ENCODE results near the gene CALB2.
"Not testable (repeated sequence)": the region's sequence is repeated elsewhere in the genome, so short reads cannot be mapped to it uniquely, and the experiment has no call there.

The CALB2 gene, protein sequence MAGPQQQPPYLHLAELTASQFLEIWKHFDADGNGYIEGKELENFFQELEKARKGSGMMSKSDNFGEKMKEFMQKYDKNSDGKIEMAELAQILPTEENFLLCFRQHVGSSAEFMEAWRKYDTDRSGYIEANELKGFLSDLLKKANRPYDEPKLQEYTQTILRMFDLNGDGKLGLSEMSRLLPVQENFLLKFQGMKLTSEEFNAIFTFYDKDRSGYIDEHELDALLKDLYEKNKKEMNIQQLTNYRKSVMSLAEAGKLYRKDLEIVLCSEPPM

DNA sequence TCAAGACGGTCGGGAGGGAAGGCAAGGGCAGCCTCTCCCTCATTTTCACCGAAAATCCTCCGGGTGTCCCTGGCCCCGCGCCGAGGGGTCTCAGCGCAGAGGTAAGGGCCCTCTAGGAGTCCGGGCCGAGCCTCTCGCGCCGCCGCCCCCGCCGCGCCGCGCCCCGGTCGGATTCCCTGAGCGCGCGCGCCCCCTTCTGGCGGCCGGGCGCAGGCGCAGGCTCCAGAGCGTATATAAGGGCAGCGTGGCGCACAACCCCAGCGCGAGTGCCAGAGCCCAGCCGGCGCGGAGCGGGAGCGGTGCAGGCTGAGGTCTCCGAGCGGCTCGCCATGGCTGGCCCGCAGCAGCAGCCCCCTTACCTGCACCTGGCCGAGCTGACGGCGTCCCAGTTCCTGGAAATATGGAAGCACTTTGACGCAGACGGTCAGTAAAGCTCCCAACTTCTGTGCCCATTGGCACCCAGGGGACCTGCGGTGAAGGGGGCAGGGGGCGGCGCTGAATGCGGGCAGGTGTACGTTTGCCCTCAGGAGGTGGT is at the start of gene CALB2:
CALB2 (plus strand) TSS at position 260 of the 535 bp plus-strand sequence; CDS start at position 330, 70 bp downstream.
- peak; percentile 51 for DNase-seq (ENCODE audit: low read depth)
- H3K4me3 ChIP-seq (ENCODE audit: low read length): peak within 1 kb of the TSS; percentile 22
- TF ChIP-seq, protein P1, sequence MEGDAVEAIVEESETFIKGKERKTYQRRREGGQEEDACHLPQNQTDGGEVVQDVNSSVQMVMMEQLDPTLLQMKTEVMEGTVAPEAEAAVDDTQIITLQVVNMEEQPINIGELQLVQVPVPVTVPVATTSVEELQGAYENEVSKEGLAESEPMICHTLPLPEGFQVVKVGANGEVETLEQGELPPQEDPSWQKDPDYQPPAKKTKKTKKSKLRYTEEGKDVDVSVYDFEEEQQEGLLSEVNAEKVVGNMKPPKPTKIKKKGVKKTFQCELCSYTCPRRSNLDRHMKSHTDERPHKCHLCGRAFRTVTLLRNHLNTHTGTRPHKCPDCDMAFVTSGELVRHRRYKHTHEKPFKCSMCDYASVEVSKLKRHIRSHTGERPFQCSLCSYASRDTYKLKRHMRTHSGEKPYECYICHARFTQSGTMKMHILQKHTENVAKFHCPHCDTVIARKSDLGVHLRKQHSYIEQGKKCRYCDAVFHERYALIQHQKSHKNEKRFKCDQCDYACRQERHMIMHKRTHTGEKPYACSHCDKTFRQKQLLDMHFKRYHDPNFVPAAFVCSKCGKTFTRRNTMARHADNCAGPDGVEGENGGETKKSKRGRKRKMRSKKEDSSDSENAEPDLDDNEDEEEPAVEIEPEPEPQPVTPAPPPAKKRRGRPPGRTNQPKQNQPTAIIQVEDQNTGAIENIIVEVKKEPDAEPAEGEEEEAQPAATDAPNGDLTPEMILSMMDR (IDR thresholded peaks at IDR 0.05; ENCODE audit: insufficient read depth, low read depth, low read length, missing control alignments): peak; percentile 43

DNA sequence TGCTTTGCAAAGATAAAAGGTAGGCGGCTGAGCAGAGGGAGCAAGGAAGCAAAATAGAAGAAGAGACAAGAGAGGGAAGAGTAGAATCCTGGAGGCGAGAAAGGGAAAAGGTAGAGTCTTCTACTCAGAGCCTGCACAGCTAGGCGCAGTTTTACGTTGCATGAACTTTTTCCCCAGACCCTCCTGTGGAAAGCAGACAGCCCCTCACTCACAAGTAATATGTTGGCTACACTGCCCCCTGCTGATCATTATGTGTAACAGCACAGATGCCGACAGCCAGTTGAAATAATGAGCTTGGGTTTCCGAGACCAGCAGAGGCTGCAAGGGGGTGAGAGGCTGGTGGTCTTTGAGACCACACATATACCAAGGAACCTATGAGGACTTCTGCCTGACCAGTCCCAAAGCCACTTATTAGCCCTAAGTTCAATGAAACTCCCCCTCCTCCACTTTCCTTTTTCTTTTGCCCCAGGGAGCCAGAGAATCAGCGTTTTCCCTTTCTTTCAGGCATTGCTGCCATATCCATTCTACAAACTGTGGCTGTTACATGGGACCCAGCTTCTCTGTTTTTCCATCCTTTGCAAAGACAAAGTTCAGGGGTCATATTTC is 46.9 kb upstream of the CALB2 start:
- peak; percentile 18 for DNase-seq (ENCODE audit: low read depth)
- TF ChIP-seq, protein P1 (IDR thresholded peaks at IDR 0.05; ENCODE audit: insufficient read depth, low read depth, low read length, missing control alignments): peak; percentile 81
- H3K4me3 ChIP-seq (ENCODE audit: low read length): no peak overlapping the region

DNA sequence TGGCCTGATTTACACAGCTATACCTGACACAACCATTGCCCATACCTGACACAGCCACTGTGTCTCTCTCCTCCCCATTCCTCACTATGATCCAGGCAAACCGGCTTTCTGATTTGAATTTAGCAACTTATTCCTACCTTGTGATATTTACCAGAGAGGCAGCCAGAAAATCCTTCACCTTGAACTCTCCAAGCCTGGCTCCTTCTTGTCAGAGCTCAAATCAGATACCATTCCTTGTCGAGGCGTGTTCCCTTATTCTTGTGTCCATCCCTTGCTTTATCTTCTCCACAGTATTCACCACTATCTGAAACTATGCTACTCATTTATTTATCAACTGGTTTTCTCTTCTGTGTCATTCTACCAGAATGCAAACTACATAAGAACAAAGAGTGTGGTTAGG is 44.9 kb upstream of the CALB2 start:
- DNase-seq (ENCODE audit: low read depth); H3K4me3 ChIP-seq (ENCODE audit: low read length): not testable (repeated sequence)

DNA sequence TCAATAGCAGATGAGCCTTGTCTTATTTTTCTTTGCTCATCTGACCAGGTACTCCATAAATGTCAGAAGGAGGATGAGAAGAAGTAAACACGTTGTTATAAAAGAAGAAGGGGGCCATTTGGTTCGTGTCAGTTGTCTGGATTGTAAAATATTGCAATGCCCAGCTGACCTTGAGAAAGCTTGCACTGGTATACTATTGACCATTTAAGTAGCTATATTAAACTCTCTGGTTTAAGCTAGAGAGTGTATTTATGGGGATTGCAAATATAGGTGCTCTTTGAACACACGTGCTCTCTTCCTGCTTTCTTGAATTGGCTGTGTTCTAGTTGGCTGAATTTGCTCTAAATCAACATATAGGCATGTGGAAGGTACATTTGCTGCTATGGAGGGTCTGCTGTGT is 43.3 kb upstream of the CALB2 start:
- no peak overlapping the region for H3K4me3 ChIP-seq (ENCODE audit: low read length)
- DNase-seq (ENCODE audit: low read depth): no peak
- TF ChIP-seq, protein P1 (IDR thresholded peaks at IDR 0.05; ENCODE audit: insufficient read depth, low read depth, low read length, missing control alignments): no peak

DNA sequence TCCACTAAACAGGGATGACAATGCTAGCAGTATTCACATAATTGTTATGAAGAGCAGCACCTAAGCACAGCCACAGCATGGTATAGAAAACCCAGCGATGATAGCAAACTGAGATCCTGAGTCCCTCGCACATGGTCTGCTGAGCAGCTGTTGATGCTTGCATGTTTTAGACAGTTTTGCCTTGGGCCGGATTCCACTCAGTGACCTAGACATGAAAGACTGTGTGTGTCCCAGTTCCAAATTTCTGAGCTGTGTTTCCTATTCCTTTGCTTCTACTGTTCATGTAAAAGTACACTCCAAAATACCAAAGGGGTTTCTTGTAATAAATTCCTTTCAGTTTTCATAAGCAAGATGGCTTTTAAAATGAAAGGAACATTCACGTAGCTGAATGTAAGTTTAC is 38.5 kb upstream of the CALB2 start:
- no peak for DNase-seq (ENCODE audit: low read depth)
- no peak overlapping the region for H3K4me3 ChIP-seq (ENCODE audit: low read length)
- TF ChIP-seq, protein P1 (IDR thresholded peaks at IDR 0.05; ENCODE audit: insufficient read depth, low read depth, low read length, missing control alignments): no peak

DNA sequence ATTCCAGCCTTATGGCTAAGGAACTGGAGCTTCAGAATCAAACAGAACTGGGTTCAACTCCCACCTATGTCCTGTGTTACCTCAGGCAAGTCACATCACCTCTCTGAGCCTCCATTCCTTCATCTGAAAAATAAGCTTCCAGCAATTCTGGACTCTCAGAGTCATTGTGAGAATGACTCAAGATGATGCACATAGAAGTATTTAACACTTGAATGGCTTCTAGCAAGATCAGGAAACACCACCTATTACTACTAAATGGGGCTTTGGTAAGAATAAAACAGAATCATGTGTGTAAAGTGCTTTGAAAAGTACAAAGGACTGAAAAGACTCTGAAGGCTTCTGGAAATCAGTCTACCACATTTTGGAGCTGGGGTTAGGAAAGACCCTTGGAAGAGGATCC is 30.8 kb upstream of the CALB2 start:
- H3K4me3 ChIP-seq (ENCODE audit: low read length): no peak overlapping the region
- DNase-seq (ENCODE audit: low read depth): peak; percentile 25
- TF ChIP-seq, protein P1 (IDR thresholded peaks at IDR 0.05; ENCODE audit: insufficient read depth, low read depth, low read length, missing control alignments): no peak

DNA sequence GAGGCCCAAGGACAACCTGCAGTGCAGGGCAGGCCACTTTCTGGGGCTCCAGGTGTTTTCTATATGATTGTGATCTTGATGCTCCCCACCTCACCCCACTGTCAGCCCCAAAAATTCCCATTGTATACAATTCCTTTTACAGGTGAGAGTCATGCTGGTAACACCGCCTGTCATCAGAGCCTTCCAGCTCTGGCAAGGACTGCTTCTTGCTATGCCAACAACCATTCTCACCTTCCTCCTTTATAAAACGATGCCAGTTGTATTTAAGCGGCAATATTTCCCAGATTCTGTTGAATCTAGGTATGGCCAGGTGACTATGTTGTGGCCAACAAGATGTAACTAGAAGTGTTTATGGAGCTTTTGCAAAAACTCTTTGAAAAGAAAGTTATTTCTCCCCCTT is 30.4 kb upstream of the CALB2 start:
- TF ChIP-seq, protein P1 (IDR thresholded peaks at IDR 0.05; ENCODE audit: insufficient read depth, low read depth, low read length, missing control alignments): no peak
- H3K4me3 ChIP-seq (ENCODE audit: low read length): no peak overlapping the region
- no peak for DNase-seq (ENCODE audit: low read depth)

Data from epithelial cell of esophagus (primary cell).